ENCODE data around the gene SYNJ2.

Gene SYNJ2

DNA sequence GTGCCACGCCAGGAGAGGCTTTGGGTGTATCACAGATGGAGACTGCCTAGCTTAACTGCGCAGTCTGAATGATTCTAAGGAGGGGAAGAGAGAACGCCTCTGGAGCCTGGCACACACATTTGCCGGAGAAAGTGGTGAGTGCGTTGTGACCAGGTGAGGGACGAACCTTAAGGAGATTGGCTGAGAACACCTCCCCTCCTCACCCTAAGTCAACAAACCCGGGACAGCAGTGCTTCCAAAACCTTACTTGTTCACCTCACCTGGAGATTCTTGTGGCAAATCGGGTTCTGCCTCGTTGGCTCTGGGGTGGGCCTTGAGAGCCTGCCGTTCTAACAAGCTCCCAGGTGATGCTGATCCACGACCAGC is 9.4 kb downstream of the SYNJ2 start:
- Histone ChIP-seq H3K4me1 (ENCODE audit: control insufficient read depth, insufficient read depth, low read length, poor library complexity, severe bottlenecking) (peaks cover 15% of the 10 kb centered on the region), H3K36me3 (ENCODE audit: control insufficient read depth, insufficient read depth, low read length) (peaks cover 12% of the 10 kb centered on the region), H3K27ac (ENCODE audit: low read depth, low read length, severe bottlenecking) (no peak overlapping the region), H3K9me3 (ENCODE audit: control insufficient read depth, low read length) (no peaks in the 10 kb centered on the region), H3K4me3 (ENCODE audit: extremely low read depth, insufficient read depth, low read length, poor library complexity, severe bottlenecking) (no peak overlapping the region)
- WGBS, 2 experiments (ENCODE audit: insufficient coverage in 2 of 2) = 86 to 90% methylated on average over 8 to 10 of the region's 11 CpGs

DNA sequence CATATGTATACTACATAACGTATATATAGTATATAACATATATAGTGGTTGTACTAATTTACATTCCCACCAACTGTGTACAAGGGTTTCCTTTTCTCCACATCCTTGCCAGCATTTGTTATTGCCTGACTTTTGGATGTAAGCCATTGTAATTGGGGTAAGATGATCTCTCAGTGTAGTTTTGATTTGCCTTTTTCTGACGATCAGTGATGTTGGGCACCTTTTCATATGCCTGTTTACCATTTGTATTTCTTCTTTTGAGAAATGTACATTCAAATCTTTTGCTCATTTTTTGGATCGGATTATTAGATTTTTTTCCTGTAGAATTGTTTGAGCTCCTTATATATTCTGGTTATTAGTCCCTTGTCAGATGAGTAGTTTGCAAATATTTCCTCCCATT is 11.4 kb downstream of the SYNJ2 start:
- peaks cover 13% of the 10 kb centered on the region for H3K4me1 ChIP-seq (ENCODE audit: control insufficient read depth, insufficient read depth, low read length, poor library complexity, severe bottlenecking)
- H3K36me3 ChIP-seq (ENCODE audit: control insufficient read depth, insufficient read depth, low read length) = peaks cover 13% of the 10 kb centered on the region
- no peak overlapping the region for H3K27ac ChIP-seq (ENCODE audit: low read depth, low read length, severe bottlenecking)
- no CpG with 5 or more reads among the region's 3 CpGs for WGBS, 2 experiments (ENCODE audit: insufficient coverage in 2 of 2)
- no peak overlapping the region for H3K4me3 ChIP-seq (ENCODE audit: extremely low read depth, insufficient read depth, low read length, poor library complexity, severe bottlenecking)
- no peaks in the 10 kb centered on the region for H3K9me3 ChIP-seq (ENCODE audit: control insufficient read depth, low read length)

DNA sequence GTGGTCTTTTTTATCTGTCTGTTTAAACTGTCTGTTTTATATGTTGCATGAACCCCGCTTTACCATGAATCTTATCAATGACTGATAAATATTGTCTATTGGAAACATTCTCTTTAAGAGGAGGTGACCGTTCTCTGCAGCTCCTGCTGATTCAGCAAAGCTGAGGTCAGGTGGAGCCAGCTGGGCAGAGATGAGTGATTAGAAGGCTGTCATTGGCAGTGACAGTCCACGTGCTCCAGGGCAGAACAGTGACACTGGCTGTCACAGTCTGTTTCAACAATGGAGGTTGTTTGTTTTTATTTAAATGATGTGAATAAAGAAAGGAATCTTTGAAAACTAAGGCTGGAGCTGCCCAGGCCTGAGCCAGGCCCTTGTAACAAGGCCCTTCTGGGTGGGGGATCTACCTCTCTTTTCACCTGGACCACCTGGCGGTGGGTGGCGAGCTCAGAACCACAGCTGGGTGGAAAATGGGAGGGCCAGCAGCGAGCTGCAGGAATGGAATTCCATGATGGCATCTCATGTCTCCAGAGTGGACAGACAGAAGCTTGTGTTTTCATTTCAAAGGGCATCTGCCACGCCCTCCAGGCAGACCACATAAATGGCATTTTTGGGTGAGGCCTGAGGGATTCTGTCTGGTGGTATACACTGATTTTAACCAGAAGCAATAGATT is 12.6 kb downstream of the SYNJ2 start:
- H3K4me1 ChIP-seq (ENCODE audit: control insufficient read depth, insufficient read depth, low read length, poor library complexity, severe bottlenecking) = peaks cover 13% of the 10 kb centered on the region
- no peaks in the 10 kb centered on the region for H3K9me3 ChIP-seq (ENCODE audit: control insufficient read depth, low read length)
- 90 to 93% methylated on average over 6 of the region's 7 CpGs for WGBS, 2 experiments (ENCODE audit: insufficient coverage in 2 of 2)
- no peak overlapping the region for H3K4me3 ChIP-seq (ENCODE audit: extremely low read depth, insufficient read depth, low read length, poor library complexity, severe bottlenecking)
- H3K36me3 ChIP-seq (ENCODE audit: control insufficient read depth, insufficient read depth, low read length) = peaks cover 13% of the 10 kb centered on the region
- no peak overlapping the region for H3K27ac ChIP-seq (ENCODE audit: low read depth, low read length, severe bottlenecking)

DNA sequence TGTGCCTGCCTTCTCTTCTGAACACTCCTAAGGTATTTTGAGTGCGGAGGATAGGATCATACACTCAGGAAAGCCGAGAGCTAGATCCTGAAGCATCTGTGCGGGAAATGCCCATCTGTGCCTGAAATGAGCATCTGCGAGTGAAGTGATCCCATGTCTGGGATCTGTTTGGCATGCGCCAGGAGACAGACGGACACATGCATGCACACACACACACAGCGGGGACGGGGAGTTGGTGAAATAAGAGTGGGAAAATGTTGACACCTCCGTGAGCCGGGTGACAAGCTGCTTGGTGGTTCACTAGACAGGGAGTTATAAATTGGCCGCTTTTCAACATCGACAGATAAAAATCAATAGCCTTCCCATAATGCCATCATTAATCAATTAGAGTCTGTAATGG is 13.8 kb downstream of the SYNJ2 start:
- WGBS, 2 experiments (ENCODE audit: insufficient coverage in 2 of 2) = 94 to 100% methylated on average over 2 to 4 of the region's 12 CpGs
- Histone ChIP-seq H3K27ac (ENCODE audit: low read depth, low read length, severe bottlenecking) (no peak overlapping the region), H3K4me1 (ENCODE audit: control insufficient read depth, insufficient read depth, low read length, poor library complexity, severe bottlenecking) (peaks cover 10% of the 10 kb centered on the region), H3K4me3 (ENCODE audit: extremely low read depth, insufficient read depth, low read length, poor library complexity, severe bottlenecking) (no peak overlapping the region), H3K36me3 (ENCODE audit: control insufficient read depth, insufficient read depth, low read length) (peaks cover 17% of the 10 kb centered on the region), H3K9me3 (ENCODE audit: control insufficient read depth, low read length) (no peaks in the 10 kb centered on the region)

DNA sequence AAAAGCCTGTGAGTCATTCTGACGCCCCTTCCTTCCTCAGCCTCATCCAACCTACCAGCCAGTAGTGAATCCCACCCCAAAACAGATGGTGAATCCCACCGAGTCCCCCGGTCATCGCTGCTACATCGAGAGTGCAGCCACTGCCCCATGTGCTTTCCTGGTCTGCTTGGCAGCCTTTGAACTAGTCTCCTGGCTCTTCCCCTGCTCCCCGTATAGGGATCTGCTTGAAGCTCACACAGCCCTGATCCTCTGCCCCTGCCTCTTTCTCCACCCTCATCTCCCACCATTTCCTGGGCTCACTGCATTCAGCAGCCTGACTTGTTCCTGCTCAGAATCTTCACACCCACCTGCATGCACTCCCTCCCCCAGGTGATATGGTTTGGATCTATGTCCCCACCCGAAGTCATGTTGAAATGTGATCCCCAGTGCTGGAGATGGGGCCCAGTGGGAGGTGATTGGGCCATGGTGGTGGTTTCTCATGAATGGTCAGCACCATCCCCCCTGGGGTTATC is 14.6 kb downstream of the SYNJ2 start:
- peaks cover 10% of the 10 kb centered on the region for H3K4me1 ChIP-seq (ENCODE audit: control insufficient read depth, insufficient read depth, low read length, poor library complexity, severe bottlenecking)
- no peaks in the 10 kb centered on the region for H3K9me3 ChIP-seq (ENCODE audit: control insufficient read depth, low read length)
- 78 to 99% methylated on average over 6 of the region's 7 CpGs for WGBS, 2 experiments (ENCODE audit: insufficient coverage in 2 of 2)
- H3K27ac ChIP-seq (ENCODE audit: low read depth, low read length, severe bottlenecking) = no peak overlapping the region
- no peak overlapping the region for H3K4me3 ChIP-seq (ENCODE audit: extremely low read depth, insufficient read depth, low read length, poor library complexity, severe bottlenecking)
- H3K36me3 ChIP-seq (ENCODE audit: control insufficient read depth, insufficient read depth, low read length) = peaks cover 17% of the 10 kb centered on the region

DNA sequence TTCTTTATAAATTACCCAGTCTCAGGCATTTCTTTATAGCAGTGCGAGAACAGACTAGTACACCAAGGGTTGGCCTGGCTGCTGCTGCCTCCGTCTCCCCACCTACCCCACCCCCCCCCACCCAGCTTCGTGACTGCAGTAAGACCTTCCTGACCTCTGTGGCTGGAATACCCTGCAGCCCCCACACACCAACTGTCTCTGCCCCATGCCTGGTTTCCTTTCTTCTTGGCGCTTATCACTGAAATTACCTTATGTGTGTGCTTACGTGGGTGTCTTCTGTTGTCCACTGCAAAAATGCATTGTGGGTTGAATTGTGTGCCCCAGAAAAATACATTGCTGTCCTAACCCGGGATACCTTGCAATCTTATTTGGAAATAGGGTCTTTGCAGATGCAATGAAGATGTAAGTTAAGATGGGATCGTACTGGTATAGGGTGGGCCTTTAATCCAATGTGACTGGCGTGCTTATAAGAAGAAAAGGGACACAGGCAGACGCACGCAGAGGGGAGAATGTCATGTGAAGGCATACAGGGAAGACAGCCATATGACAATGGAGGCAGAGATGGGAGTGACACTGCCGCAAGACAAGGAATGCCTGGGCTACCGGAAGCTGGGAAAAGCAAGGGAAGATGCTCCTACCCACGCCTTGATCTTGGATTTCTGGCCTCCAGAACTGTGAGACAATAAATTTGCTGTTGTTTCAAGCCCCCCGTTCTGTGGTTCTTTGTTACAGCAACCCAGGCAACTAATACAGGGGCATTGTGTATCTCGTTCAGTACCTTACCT is 15.4 kb downstream of the SYNJ2 start:
- WGBS, 2 experiments (ENCODE audit: insufficient coverage in 2 of 2) = 93 to 99% methylated on average over 11 to 13 of the region's 15 CpGs
- no peaks in the 10 kb centered on the region for H3K9me3 ChIP-seq (ENCODE audit: control insufficient read depth, low read length)
- no peak overlapping the region for H3K27ac ChIP-seq (ENCODE audit: low read depth, low read length, severe bottlenecking)
- peaks cover 11% of the 10 kb centered on the region for H3K4me1 ChIP-seq (ENCODE audit: control insufficient read depth, insufficient read depth, low read length, poor library complexity, severe bottlenecking)
- no peak overlapping the region for H3K4me3 ChIP-seq (ENCODE audit: extremely low read depth, insufficient read depth, low read length, poor library complexity, severe bottlenecking)
- peaks cover 13% of the 10 kb centered on the region for H3K36me3 ChIP-seq (ENCODE audit: control insufficient read depth, insufficient read depth, low read length)

DNA sequence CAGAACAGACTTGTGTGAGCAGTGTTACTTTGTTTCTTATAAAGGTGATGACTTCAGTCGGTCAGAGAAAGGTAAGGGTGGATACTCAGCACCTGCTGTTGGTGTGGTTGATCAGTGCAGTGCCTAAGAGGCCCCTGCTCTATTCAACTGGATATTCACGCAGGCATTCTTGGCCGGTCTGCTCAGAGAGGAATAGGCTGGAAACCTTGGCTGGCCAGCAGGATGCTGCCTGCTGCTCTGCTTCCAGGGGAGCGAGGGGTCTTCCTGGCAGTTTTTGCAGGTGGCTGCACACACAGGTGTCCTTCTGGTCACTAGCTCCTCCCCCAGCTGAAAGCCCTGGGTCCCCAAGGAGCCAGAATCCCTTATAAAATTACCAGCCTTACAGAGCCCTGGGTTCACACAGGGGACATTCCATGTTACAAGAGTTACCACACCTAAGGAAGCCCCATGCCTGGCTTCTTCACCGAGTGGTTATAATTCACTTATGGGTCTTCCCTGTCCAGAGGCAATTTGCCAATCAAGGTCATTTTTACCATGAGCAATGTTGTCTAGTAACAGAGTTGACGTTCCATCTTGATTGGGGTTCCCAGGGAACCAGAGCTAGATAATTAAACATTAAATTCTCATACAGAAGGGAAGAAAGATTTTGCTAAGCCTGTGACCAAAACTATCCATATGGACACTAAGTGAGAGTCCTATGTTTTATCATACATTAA is 16.4 kb downstream of the SYNJ2 start:
- Histone ChIP-seq H3K4me1 (ENCODE audit: control insufficient read depth, insufficient read depth, low read length, poor library complexity, severe bottlenecking) (peaks cover 21% of the 10 kb centered on the region), H3K27ac (ENCODE audit: low read depth, low read length, severe bottlenecking) (no peak overlapping the region), H3K36me3 (ENCODE audit: control insufficient read depth, insufficient read depth, low read length) (peaks cover 13% of the 10 kb centered on the region), H3K4me3 (ENCODE audit: extremely low read depth, insufficient read depth, low read length, poor library complexity, severe bottlenecking) (no peak overlapping the region), H3K9me3 (ENCODE audit: control insufficient read depth, low read length) (no peaks in the 10 kb centered on the region)
- WGBS, 2 experiments (ENCODE audit: insufficient coverage in 2 of 2) = 78 to 86% methylated on average over 4 to 5 of the region's 6 CpGs

DNA sequence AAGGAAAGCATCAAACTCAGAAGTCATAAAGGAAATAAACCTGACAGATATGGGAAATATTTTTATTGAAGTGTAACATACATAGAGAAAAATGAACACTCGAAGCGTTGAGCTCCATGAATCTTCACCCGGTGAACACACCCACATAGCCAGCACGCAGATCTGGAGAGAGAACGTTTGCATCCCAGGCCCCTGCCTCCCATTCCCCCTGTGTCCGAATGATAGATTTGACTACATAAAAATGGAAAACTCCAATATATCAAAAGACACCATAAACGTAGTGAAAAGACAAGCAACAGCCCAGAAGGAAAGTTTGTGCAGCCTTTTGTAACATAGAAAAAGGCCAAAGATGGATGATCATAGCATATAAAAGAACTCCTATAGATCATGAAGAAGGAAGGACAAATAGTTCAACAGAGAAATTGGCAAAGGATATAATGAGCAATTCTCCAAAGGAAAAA is 17.1 kb downstream of the SYNJ2 start:
- Histone ChIP-seq H3K9me3 (ENCODE audit: control insufficient read depth, low read length) (no peaks in the 10 kb centered on the region), H3K36me3 (ENCODE audit: control insufficient read depth, insufficient read depth, low read length) (peaks cover 14% of the 10 kb centered on the region), H3K4me3 (ENCODE audit: extremely low read depth, insufficient read depth, low read length, poor library complexity, severe bottlenecking) (no peak overlapping the region), H3K27ac (ENCODE audit: low read depth, low read length, severe bottlenecking) (no peak overlapping the region), H3K4me1 (ENCODE audit: control insufficient read depth, insufficient read depth, low read length, poor library complexity, severe bottlenecking) (peaks cover 26% of the 10 kb centered on the region)
- 100% methylated on average over 2 of the region's 7 CpGs for WGBS, 2 experiments (ENCODE audit: insufficient coverage in 2 of 2)

DNA sequence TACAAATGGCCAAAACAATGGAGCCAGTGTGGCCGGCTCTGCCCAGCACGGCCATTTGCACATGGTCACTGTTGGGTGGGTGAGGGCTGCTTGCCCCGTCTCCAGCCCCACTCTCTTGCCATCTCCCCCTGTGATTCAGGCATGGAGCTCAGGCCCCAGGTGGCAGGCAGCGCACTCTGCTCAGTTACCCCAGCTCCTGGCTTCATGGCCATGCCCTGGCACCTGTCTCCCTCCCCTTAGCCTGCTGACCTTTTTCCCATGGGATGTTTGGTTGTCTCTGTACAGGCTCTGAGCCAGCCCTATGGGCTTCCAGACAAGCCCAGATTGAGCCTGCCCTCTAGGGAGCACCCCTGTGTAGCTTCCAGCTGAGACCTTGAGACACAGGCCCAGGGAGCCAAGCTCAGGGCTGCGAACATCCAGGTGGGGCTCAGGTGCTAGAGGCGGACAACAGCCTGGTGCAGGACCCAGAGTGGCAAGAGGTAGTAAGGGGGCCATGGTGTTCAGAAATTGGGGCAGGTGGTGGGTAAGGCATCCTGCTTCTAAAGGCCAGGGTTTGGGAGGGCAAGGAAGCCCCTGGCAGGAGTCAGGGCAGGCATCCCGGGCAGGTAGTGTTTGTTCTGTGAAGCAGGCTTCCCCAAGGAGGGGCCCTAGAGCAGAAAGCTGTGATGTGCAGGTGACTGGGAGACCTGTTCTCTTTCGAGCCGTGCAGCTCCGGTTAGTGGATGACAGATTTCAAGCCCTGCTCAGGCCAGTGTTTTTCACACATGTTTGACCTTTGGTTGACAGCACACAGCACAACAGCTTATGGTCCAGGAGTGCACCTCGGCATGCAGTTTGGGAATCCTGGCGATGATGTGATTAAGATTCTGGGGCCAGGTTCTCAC is 17.7 kb downstream of the SYNJ2 start:
- 93 to 94% methylated on average over 8 to 11 of the region's 12 CpGs for WGBS, 2 experiments (ENCODE audit: insufficient coverage in 2 of 2)
- Histone ChIP-seq H3K9me3 (ENCODE audit: control insufficient read depth, low read length) (no peaks in the 10 kb centered on the region), H3K4me1 (ENCODE audit: control insufficient read depth, insufficient read depth, low read length, poor library complexity, severe bottlenecking) (peaks cover 28% of the 10 kb centered on the region), H3K36me3 (ENCODE audit: control insufficient read depth, insufficient read depth, low read length) (peaks cover 16% of the 10 kb centered on the region), H3K27ac (ENCODE audit: low read depth, low read length, severe bottlenecking) (no peak overlapping the region), H3K4me3 (ENCODE audit: extremely low read depth, insufficient read depth, low read length, poor library complexity, severe bottlenecking) (no peak overlapping the region)
